ENCODE measurements around the gene TP53I11.

DNA sequence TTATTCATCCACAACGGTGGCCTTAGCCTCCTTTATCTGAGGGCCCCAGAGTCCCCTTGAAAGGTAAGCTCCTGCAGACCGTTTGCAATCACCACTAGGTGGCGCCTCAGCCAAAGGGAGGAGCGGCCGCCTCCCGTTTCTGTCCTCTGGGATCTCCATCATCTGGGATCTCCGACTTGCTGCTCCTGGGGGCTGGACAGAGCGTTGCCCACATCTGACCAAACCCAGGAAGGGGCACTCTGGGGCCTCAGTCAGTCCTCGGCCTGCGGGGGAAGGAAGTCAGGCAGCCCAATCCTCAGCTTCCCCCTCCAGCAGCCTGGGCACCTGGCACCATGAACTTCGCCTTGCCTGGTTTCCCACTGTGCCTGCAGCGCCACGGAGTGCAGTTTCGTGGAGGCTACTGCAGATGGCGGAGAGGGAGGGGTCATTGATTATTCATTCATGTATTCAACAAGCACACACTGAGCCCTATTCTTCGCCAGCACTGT lies 23.5 kb downstream of the TP53I11 start:
- TF ChIP-seq YY1 (IDR thresholded peaks at IDR 0.05; ENCODE audit: low read depth) (no peak), RAD21 (IDR thresholded peaks at IDR 0.05; ENCODE audit: low read depth) (peak; percentile 84), EP300 (IDR thresholded peaks at IDR 0.05; ENCODE audit: borderline replicate concordance) (no peak), TAF1 (IDR thresholded peaks at IDR 0.05; ENCODE audit: low read depth) (no peak), ZBTB7A (IDR thresholded peaks at IDR 0.05; ENCODE audit: low read depth) (no peak)
- TF ChIP-seq, protein P1, sequence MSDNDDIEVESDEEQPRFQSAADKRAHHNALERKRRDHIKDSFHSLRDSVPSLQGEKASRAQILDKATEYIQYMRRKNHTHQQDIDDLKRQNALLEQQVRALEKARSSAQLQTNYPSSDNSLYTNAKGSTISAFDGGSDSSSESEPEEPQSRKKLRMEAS (IDR thresholded peaks at IDR 0.05): no peak
- TF ChIP-seq, protein P2, sequence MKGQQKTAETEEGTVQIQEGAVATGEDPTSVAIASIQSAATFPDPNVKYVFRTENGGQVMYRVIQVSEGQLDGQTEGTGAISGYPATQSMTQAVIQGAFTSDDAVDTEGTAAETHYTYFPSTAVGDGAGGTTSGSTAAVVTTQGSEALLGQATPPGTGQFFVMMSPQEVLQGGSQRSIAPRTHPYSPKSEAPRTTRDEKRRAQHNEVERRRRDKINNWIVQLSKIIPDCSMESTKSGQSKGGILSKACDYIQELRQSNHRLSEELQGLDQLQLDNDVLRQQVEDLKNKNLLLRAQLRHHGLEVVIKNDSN (IDR thresholded peaks at IDR 0.05): no peak

Data from Ishikawa (cell line).